ENCODE measurements around the gene OR2AT4. TPM values are rescaled to one million over a fixed set of nuclear protein-coding genes. Genes with fewer than 3 reads are reported as not detected.

The OR2AT4 gene
- total RNA-seq, 1 donor from 2014 or later = not detected

GRCh38 chr11:75041263-75041662 lies 55.4 kb downstream of the OR2AT4 start:
- Histone ChIP-seq H3K4me1 (no peaks in the 10 kb centered on the region), H3K27ac (replicated peaks) (no peak overlapping the region), H3K27me3 (ENCODE audit: low read depth) (peaks cover 8% of the 10 kb centered on the region), H3K36me3 (no peaks in the 10 kb centered on the region), H3K9me3 (replicated peaks) (no peaks in the 10 kb centered on the region), H3K4me3 (no peak overlapping the region)
- DNase-seq = no peak
- TF ChIP-seq CTCF (IDR thresholded peaks at IDR 0.05; ENCODE audit: borderline replicate concordance) = no peak
- intact Hi-C loops (cut with micrococcal nuclease) = no loop called here

GRCh38 chr11:75040167-75040770 lies 56.4 kb downstream of the OR2AT4 start:
- H3K4me1 ChIP-seq = no peaks in the 10 kb centered on the region
- H3K36me3 ChIP-seq = no peaks in the 10 kb centered on the region
- no peak for DNase-seq
- H3K27me3 ChIP-seq (ENCODE audit: low read depth) = peaks cover 8% of the 10 kb centered on the region
- H3K4me3 ChIP-seq = no peak overlapping the region
- intact Hi-C loops (cut with micrococcal nuclease) = no loop called here
- TF ChIP-seq CTCF (IDR thresholded peaks at IDR 0.05; ENCODE audit: borderline replicate concordance) = no peak
- no peak overlapping the region for H3K27ac ChIP-seq (replicated peaks)
- no peaks in the 10 kb centered on the region for H3K9me3 ChIP-seq (replicated peaks)

- Histone ChIP-seq H3K9me3 (replicated peaks) (no peaks in the 10 kb centered on the region), H3K4me3 (no peak overlapping the region), H3K4me1 (no peaks in the 10 kb centered on the region), H3K27me3 (ENCODE audit: low read depth) (peaks cover 2% of the 10 kb centered on the region), H3K36me3 (no peaks in the 10 kb centered on the region), H3K27ac (replicated peaks) (no peak overlapping the region)
- no peak for TF ChIP-seq CTCF (IDR thresholded peaks at IDR 0.05; ENCODE audit: borderline replicate concordance)
- intact Hi-C loops (cut with micrococcal nuclease) = no loop called here
- no peak for DNase-seq
Measured at GRCh38 chr11:75035911-75036565, 60.6 kb downstream of the OR2AT4 start.

GRCh38 chr11:75035256-75035655 lies 61.4 kb downstream of the OR2AT4 start:
- Histone ChIP-seq H3K27ac (replicated peaks) (no peak overlapping the region), H3K4me3 (no peak overlapping the region), H3K27me3 (ENCODE audit: low read depth) (no peaks in the 10 kb centered on the region), H3K36me3 (no peaks in the 10 kb centered on the region), H3K9me3 (replicated peaks) (no peaks in the 10 kb centered on the region), H3K4me1 (no peaks in the 10 kb centered on the region)
- intact Hi-C loops (cut with micrococcal nuclease) = no loop called here
- no peak for TF ChIP-seq CTCF (IDR thresholded peaks at IDR 0.05; ENCODE audit: borderline replicate concordance)
- no peak for DNase-seq

- H3K27me3 ChIP-seq (ENCODE audit: low read depth) = no peaks in the 10 kb centered on the region
- no peak overlapping the region for H3K4me3 ChIP-seq
- H3K9me3 ChIP-seq (replicated peaks) = no peaks in the 10 kb centered on the region
- intact Hi-C loops (cut with micrococcal nuclease) = loop anchor here (5.0 kb wide), 1 partner anchor 102 kb away; no protein-coding TSS in a partner anchor
- TF ChIP-seq CTCF (IDR thresholded peaks at IDR 0.05; ENCODE audit: borderline replicate concordance) = no peak
- no peak for DNase-seq
- H3K36me3 ChIP-seq = no peaks in the 10 kb centered on the region
- H3K4me1 ChIP-seq = no peaks in the 10 kb centered on the region
- no peak overlapping the region for H3K27ac ChIP-seq (replicated peaks)
Measured at GRCh38 chr11:75033916-75034315, 62.8 kb downstream of the OR2AT4 start.
